ENCODE data around the gene KRT80. TPM values are rescaled to one million over a fixed set of nuclear protein-coding genes. Genes with fewer than 3 reads are reported as not detected.

KRT80 gene
- total RNA-seq, 2 donors from 2014 or later: 0.30 to 1.5 TPM

- H3K36me3 ChIP-seq: no peaks in the 10 kb centered on the region
- peak overlapping the region; percentile 69 to 75 for H3K27ac ChIP-seq
- no peak for TF ChIP-seq CTCF (IDR thresholded peaks at IDR 0.05)
- no peaks in the 10 kb centered on the region for H3K9me3 ChIP-seq
- H3K4me1 ChIP-seq: peaks cover 0 to 30% of the 10 kb centered on the region in 2 donors
- no peak overlapping the region for H3K4me3 ChIP-seq
- peak; percentile 73 for DNase-seq (ENCODE audit: low spot score)
- no peaks in the 10 kb centered on the region for H3K27me3 ChIP-seq
Measured at GRCh38 chr12:52126605-52127578, 64.9 kb downstream of the KRT80 start.

GRCh38 chr12:52126050-52126604 is 65.7 kb downstream of the KRT80 start:
- no peaks in the 10 kb centered on the region for H3K9me3 ChIP-seq
- no peaks in the 10 kb centered on the region for H3K36me3 ChIP-seq
- DNase-seq (ENCODE audit: low spot score): no peak
- H3K4me3 ChIP-seq: no peak overlapping the region
- H3K27ac ChIP-seq: peak overlapping the region; percentile 69 to 75
- peaks cover 0 to 36% of the 10 kb centered on the region in 2 donors for H3K4me1 ChIP-seq
- no peak for TF ChIP-seq CTCF (IDR thresholded peaks at IDR 0.05)
- H3K27me3 ChIP-seq: no peaks in the 10 kb centered on the region

- H3K9me3 ChIP-seq: no peaks in the 10 kb centered on the region
- no peaks in the 10 kb centered on the region for H3K36me3 ChIP-seq
- peaks cover 0 to 36% of the 10 kb centered on the region in 2 donors for H3K4me1 ChIP-seq
- TF ChIP-seq CTCF (IDR thresholded peaks at IDR 0.05): no peak
- no peak overlapping the region for H3K4me3 ChIP-seq
- H3K27me3 ChIP-seq: no peaks in the 10 kb centered on the region
- H3K27ac ChIP-seq: peak overlapping the region; percentile 69 to 75
- peak; percentile 55 for DNase-seq (ENCODE audit: low spot score)
Measured at GRCh38 chr12:52125476-52125900, 66.3 kb downstream of the KRT80 start.

- H3K36me3 ChIP-seq: no peaks in the 10 kb centered on the region
- DNase-seq (ENCODE audit: low spot score): peak; percentile 30
- no peak overlapping the region for H3K4me3 ChIP-seq
- H3K4me1 ChIP-seq: peaks cover 0 to 45% of the 10 kb centered on the region in 2 donors
- no peaks in the 10 kb centered on the region for H3K27me3 ChIP-seq
- no peak for TF ChIP-seq CTCF (IDR thresholded peaks at IDR 0.05)
- no peak overlapping the region for H3K27ac ChIP-seq
- H3K9me3 ChIP-seq: no peaks in the 10 kb centered on the region
Measured at GRCh38 chr12:52123487-52124186, 68.2 kb downstream of the KRT80 start.

- H3K36me3 ChIP-seq: no peaks in the 10 kb centered on the region
- no peak for DNase-seq (ENCODE audit: low spot score)
- no peak overlapping the region for H3K27ac ChIP-seq
- TF ChIP-seq CTCF (IDR thresholded peaks at IDR 0.05): no peak
- peaks cover 0 to 44% of the 10 kb centered on the region in 2 donors for H3K4me1 ChIP-seq
- no peaks in the 10 kb centered on the region for H3K9me3 ChIP-seq
- no peaks in the 10 kb centered on the region for H3K27me3 ChIP-seq
- H3K4me3 ChIP-seq: no peak overlapping the region
Measured at GRCh38 chr12:52122904-52123303, 68.9 kb downstream of the KRT80 start.

Measured in right atrium auricular region (tissue), 2 donors.